ENCODE measurements around the gene KIAA1217. TPM values are rescaled to one million over a fixed set of nuclear protein-coding genes. Genes with fewer than 3 reads are reported as not detected.
A peak's percentile ranks its signal among the peaks of the same experiment; 100 is the strongest.
"Not testable (repeated sequence)": the region's sequence is repeated elsewhere in the genome, so short reads cannot be mapped to it uniquely, and the experiment has no call there.

KIAA1217 gene
- polyA plus RNA-seq, 1 of the 3 experiments (the other 2 are of a cell fraction): 7.2 TPM

DNA sequence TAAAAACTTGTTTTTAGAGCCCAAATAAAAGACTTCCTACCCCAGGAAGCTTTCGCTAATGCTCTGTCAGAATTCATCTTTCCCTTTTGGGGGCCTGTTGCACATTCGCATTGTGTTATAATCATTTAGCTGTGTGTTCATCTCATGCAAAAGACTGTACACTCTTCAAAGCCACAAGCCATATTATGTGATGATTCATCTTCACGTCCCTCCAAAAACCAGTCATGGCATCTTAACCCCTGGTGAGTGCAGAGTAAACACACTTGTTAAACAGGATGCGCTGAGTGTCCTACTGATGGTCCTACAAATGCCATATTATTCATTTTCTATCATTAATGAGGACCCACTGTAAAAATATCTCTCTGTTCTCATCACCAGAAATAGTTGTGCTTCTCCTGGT lies 235.4 kb downstream of the KIAA1217 start:
- ChIA-PET POLR2A (no interaction called here), CTCF (no interaction called here)
- H3K36me3 ChIP-seq (replicated peaks in 1 of 2; ENCODE audit: control insufficient read depth in 1 of 2, insufficient read depth in 2 of 2, low read length in 1 of 2): no peaks in the 10 kb centered on the region
- 60% methylated on average over 4 of the region's 4 CpGs for WGBS (ENCODE audit: low lambda C conversion rate)
- no peak overlapping the region for H2AFZ ChIP-seq (ENCODE audit: low read depth)
- no peak overlapping the region for H3K4me2 ChIP-seq
- no peak overlapping the region for H3K4me3 ChIP-seq (ENCODE audit: low read depth in 2 of 2, low read length in 1 of 2)
- no peaks in the 10 kb centered on the region for H3K9me2 ChIP-seq
- H3K79me2 ChIP-seq (ENCODE audit: insufficient read depth): no peaks in the 10 kb centered on the region
- H3K9me3 ChIP-seq: no peaks in the 10 kb centered on the region
- peak; percentile 69; the same call in 1 of the 2 replicates for TF ChIP-seq FOSL2 (IDR thresholded peaks at IDR 0.05; ENCODE audit: borderline replicate concordance, low read depth)
- no peak for TF ChIP-seq RAD21 (IDR thresholded peaks at IDR 0.05; ENCODE audit: low read length)
- TF ChIP-seq JUND (IDR thresholded peaks at IDR 0.05): peak; percentile 50; the same call in 1 of the 2 replicates
- TF ChIP-seq, protein P1, sequence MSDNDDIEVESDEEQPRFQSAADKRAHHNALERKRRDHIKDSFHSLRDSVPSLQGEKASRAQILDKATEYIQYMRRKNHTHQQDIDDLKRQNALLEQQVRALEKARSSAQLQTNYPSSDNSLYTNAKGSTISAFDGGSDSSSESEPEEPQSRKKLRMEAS (IDR thresholded peaks at IDR 0.05; ENCODE audit: low read depth): 0 out of 2 replicates have a peak, but pooled peaks have one; percentile 18
- no peak for TF ChIP-seq SMC3 (IDR thresholded peaks at IDR 0.05; ENCODE audit: low read depth, low read length)
- no peak for DNase-seq
- H3K9ac ChIP-seq: no peak overlapping the region
- H3F3A ChIP-seq (replicated peaks; ENCODE audit: insufficient read depth): peaks cover 22% of the 10 kb centered on the region
- no peaks in the 10 kb centered on the region for H4K20me1 ChIP-seq (ENCODE audit: insufficient read depth)
- no peaks in the 10 kb centered on the region for H3K27me3 ChIP-seq (ENCODE audit: insufficient read depth)
- peaks cover 0 to 27% of the 10 kb centered on the region in 2 experiments for H3K4me1 ChIP-seq (ENCODE audit: control insufficient read depth in 1 of 2, insufficient read depth in 2 of 2, low read depth in 1 of 2, low read length in 1 of 2)
- peak overlapping the region in 1 of 2 experiments; percentile 48; a peak in 2 of 4 replicates for H3K27ac ChIP-seq (ENCODE audit: low read depth in 2 of 2, low read length in 1 of 2)

DNA sequence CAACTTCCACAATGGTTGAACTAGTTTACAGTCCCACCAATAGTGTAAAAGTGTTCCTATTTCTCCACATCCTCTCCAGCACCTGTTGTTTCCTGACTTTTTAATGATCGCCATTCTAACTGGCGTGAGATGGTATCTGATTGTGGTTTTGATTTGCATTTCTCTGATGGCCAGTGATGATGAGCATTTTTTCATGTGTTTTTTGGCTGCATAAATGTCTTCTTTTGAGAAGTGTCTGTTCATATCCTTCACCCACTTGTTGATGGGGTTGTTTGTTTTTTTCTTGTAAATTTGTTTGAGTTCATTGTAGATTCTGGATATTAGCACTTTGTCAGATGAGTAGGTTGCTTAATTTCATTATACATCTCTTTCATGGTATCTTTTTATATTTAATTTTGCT lies 237.0 kb downstream of the KIAA1217 start:
- DNase-seq; H3K36me3 ChIP-seq (replicated peaks in 1 of 2; ENCODE audit: control insufficient read depth in 1 of 2, insufficient read depth in 2 of 2, low read length in 1 of 2); CTCF ChIA-PET; H3K9ac ChIP-seq; H3K4me2 ChIP-seq; H3K9me2 ChIP-seq; H3K4me3 ChIP-seq (ENCODE audit: low read depth in 2 of 2, low read length in 1 of 2); H3K79me2 ChIP-seq (ENCODE audit: insufficient read depth); H2AFZ ChIP-seq (ENCODE audit: low read depth); H3K9me3 ChIP-seq; POLR2A ChIA-PET; H3K27me3 ChIP-seq (ENCODE audit: insufficient read depth); H4K20me1 ChIP-seq (ENCODE audit: insufficient read depth): not testable (repeated sequence)
- 97% methylated on average over 2 of the region's 2 CpGs for WGBS (ENCODE audit: low lambda C conversion rate)
- H3K27ac ChIP-seq (ENCODE audit: low read depth in 2 of 2, low read length in 1 of 2): peak overlapping the region in 1 of 2 experiments; percentile 51; a peak in 1 of 4 replicates
- peaks cover 27% of the 10 kb centered on the region for H3F3A ChIP-seq (replicated peaks; ENCODE audit: insufficient read depth)
- peaks cover 6 to 29% of the 10 kb centered on the region in 2 experiments for H3K4me1 ChIP-seq (ENCODE audit: control insufficient read depth in 1 of 2, insufficient read depth in 2 of 2, low read depth in 1 of 2, low read length in 1 of 2)

DNA sequence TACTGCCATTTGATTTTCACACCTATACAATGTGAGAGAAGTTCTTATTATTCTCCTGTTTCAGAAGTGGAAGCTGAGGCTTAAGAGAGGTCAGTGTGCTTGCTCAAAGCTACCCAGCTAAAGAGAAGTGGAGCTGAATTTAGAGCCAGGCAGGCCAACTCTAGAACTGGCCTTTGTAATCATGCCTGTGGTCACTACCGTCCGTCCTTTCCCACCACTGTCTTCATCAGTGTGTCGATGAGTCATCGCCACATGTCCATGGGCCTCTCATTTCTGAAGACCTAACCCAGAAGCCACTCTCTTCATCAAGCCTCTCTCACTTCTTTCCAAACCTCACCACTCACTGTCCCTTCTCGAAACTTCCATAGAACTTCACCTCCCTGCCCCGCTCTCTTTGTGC lies 237.8 kb downstream of the KIAA1217 start:
- Histone ChIP-seq H3K9ac (no peak overlapping the region), H3F3A (replicated peaks; ENCODE audit: insufficient read depth) (peaks cover 32% of the 10 kb centered on the region), H3K4me1 (ENCODE audit: control insufficient read depth in 1 of 2, insufficient read depth in 2 of 2, low read depth in 1 of 2, low read length in 1 of 2) (peaks cover 12 to 34% of the 10 kb centered on the region in 2 experiments), H3K9me3 (no peaks in the 10 kb centered on the region), H3K9me2 (no peaks in the 10 kb centered on the region), H4K20me1 (ENCODE audit: insufficient read depth) (no peaks in the 10 kb centered on the region), H3K36me3 (replicated peaks in 1 of 2; ENCODE audit: control insufficient read depth in 1 of 2, insufficient read depth in 2 of 2, low read length in 1 of 2) (no peaks in the 10 kb centered on the region), H2AFZ (ENCODE audit: low read depth) (no peak overlapping the region), H3K27ac (ENCODE audit: low read depth in 2 of 2, low read length in 1 of 2) (peak overlapping the region in 1 of 2 experiments; percentile 51; a peak in 2 of 4 replicates), H3K4me3 (ENCODE audit: low read depth in 2 of 2, low read length in 1 of 2) (no peak overlapping the region), H3K4me2 (no peak overlapping the region), H3K79me2 (ENCODE audit: insufficient read depth) (no peaks in the 10 kb centered on the region), H3K27me3 (ENCODE audit: insufficient read depth) (no peaks in the 10 kb centered on the region)
- ChIA-PET POLR2A (no interaction called here), CTCF (no interaction called here)
- DNase-seq: no peak
- WGBS (ENCODE audit: low lambda C conversion rate): 76% methylated on average over 6 of the region's 6 CpGs
- TF ChIP-seq, protein P1 (IDR thresholded peaks at IDR 0.05; ENCODE audit: low read depth): peak; percentile 57; the same call in 1 of the 2 replicates
- TF ChIP-seq FOSL2 (IDR thresholded peaks at IDR 0.05; ENCODE audit: borderline replicate concordance, low read depth) (peak; percentile 71; the same call in 1 of the 2 replicates), FOXM1 (IDR thresholded peaks at IDR 0.05; ENCODE audit: low read depth) (no peak), TCF12 (IDR thresholded peaks at IDR 0.05) (peak; percentile 61), JUND (IDR thresholded peaks at IDR 0.05) (peak; percentile 51)
- TF ChIP-seq, protein P2, sequence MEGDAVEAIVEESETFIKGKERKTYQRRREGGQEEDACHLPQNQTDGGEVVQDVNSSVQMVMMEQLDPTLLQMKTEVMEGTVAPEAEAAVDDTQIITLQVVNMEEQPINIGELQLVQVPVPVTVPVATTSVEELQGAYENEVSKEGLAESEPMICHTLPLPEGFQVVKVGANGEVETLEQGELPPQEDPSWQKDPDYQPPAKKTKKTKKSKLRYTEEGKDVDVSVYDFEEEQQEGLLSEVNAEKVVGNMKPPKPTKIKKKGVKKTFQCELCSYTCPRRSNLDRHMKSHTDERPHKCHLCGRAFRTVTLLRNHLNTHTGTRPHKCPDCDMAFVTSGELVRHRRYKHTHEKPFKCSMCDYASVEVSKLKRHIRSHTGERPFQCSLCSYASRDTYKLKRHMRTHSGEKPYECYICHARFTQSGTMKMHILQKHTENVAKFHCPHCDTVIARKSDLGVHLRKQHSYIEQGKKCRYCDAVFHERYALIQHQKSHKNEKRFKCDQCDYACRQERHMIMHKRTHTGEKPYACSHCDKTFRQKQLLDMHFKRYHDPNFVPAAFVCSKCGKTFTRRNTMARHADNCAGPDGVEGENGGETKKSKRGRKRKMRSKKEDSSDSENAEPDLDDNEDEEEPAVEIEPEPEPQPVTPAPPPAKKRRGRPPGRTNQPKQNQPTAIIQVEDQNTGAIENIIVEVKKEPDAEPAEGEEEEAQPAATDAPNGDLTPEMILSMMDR (IDR thresholded peaks at IDR 0.05): no peak
